ENCODE measurements around the gene DGCR2. TPM values are rescaled to one million over a fixed set of nuclear protein-coding genes. Genes with fewer than 3 reads are reported as not detected.

The DGCR2 gene
- total and polyA plus RNA-seq, 2 donors (not counting 1 experiment from before 2014, with no cell fraction given), result 34.3 to 39.5 TPM

DNA sequence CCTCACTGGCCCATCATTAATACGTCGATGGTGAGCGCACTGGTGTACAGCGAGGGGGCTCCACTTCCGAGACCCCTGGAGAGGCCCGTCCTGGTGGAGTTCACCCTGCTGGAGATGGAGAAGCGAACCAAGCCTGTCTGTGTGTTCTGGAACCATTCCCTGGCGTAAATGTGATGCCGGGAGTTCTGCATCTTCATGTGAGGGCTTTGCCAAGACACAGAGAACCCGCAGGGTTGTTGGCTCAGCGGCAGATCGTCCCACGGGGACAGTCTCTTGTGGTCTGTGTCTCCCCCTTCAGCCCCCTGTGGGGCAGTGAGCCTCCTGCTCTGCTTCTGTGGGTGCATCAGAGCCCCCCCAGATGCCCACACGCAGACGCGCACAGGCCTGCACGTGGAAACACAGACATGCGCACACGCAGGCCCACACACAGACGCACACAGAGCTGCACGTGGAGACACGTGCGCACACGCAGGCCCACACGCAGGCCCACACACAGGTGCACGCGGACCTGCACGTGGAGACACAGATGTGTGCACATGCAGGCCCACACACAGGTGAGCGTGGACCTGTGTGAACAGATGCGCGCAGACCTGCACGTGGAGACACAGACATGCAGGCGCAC lies 130.3 kb downstream of the DGCR2 start:
- TF ChIP-seq EZH2 (IDR thresholded peaks at IDR 0.05; ENCODE audit: low read length, missing control alignments) (no peak), CTCF (conservative IDR thresholded peaks at IDR 0.05 in 1 of 2, IDR thresholded peaks at IDR 0.05 in 1 of 2; ENCODE audit: low read depth in 1 of 2, low read length in 2 of 2) (no peak)
- Histone ChIP-seq H3K4me2 (ENCODE audit: extremely low read depth, insufficient read depth, low read length) (no peak overlapping the region), H3K4me3 (replicated peaks in 1 of 4; ENCODE audit: control extremely low read depth in 1 of 4, insufficient read depth in 1 of 4, low read depth in 3 of 4, low read length in 4 of 4) (no peak overlapping the region), H3K27ac (ENCODE audit: insufficient read depth, low read length) (no peak overlapping the region), H3K79me2 (ENCODE audit: control insufficient read depth, insufficient read depth, low read length) (no peaks in the 10 kb centered on the region), H4K20me1 (ENCODE audit: control insufficient read depth, extremely low read depth, insufficient read depth, low read length) (no peaks in the 10 kb centered on the region), H3K9me3 (ENCODE audit: control insufficient read depth, insufficient read depth, low read depth, low read length) (no peaks in the 10 kb centered on the region), H3K36me3 (ENCODE audit: control insufficient read depth, insufficient read depth, low read length) (no peaks in the 10 kb centered on the region), H3K4me1 (ENCODE audit: control insufficient read depth, extremely low read depth, insufficient read depth, low read length) (no peaks in the 10 kb centered on the region), H3K27me3 (ENCODE audit: control insufficient read depth, insufficient read depth, low read length) (no peaks in the 10 kb centered on the region), H2AFZ (ENCODE audit: low read length) (no peak overlapping the region), H3K9ac (ENCODE audit: insufficient read depth, low read length) (no peak overlapping the region)
- DNase-seq (ENCODE audit: low read depth in 2 of 2), result no peak

DNA sequence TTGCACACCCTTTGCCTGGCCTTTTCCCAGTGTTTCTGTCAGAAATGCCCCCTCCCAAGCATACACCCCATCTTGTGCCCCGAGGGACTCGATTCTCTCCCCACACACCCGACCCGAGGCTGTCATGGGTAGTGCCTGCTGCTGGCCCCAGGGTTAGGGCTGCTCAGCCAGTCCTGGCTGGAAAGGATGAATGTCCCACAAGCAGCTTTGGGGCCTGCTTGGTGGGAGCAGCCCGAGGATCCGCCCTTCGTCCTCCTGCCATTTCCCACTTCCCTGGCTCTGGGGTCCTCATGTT lies 131.1 kb downstream of the DGCR2 start:
- Histone ChIP-seq H3K9me3 (ENCODE audit: control insufficient read depth, insufficient read depth, low read depth, low read length) (no peaks in the 10 kb centered on the region), H3K4me1 (ENCODE audit: control insufficient read depth, extremely low read depth, insufficient read depth, low read length) (no peaks in the 10 kb centered on the region), H3K79me2 (ENCODE audit: control insufficient read depth, insufficient read depth, low read length) (no peaks in the 10 kb centered on the region), H4K20me1 (ENCODE audit: control insufficient read depth, extremely low read depth, insufficient read depth, low read length) (no peaks in the 10 kb centered on the region), H3K4me3 (replicated peaks in 1 of 4; ENCODE audit: control extremely low read depth in 1 of 4, insufficient read depth in 1 of 4, low read depth in 3 of 4, low read length in 4 of 4) (no peak overlapping the region), H3K27me3 (ENCODE audit: control insufficient read depth, insufficient read depth, low read length) (no peaks in the 10 kb centered on the region), H2AFZ (ENCODE audit: low read length) (no peak overlapping the region), H3K36me3 (ENCODE audit: control insufficient read depth, insufficient read depth, low read length) (no peaks in the 10 kb centered on the region), H3K4me2 (ENCODE audit: extremely low read depth, insufficient read depth, low read length) (no peak overlapping the region), H3K9ac (ENCODE audit: insufficient read depth, low read length) (no peak overlapping the region), H3K27ac (ENCODE audit: insufficient read depth, low read length) (no peak overlapping the region)
- no peak for TF ChIP-seq CTCF (conservative IDR thresholded peaks at IDR 0.05 in 1 of 2, IDR thresholded peaks at IDR 0.05 in 1 of 2; ENCODE audit: low read depth in 1 of 2, low read length in 2 of 2)
- TF ChIP-seq EZH2 (IDR thresholded peaks at IDR 0.05; ENCODE audit: low read length, missing control alignments), result no peak
- no peak for DNase-seq (ENCODE audit: low read depth in 2 of 2)

DNA sequence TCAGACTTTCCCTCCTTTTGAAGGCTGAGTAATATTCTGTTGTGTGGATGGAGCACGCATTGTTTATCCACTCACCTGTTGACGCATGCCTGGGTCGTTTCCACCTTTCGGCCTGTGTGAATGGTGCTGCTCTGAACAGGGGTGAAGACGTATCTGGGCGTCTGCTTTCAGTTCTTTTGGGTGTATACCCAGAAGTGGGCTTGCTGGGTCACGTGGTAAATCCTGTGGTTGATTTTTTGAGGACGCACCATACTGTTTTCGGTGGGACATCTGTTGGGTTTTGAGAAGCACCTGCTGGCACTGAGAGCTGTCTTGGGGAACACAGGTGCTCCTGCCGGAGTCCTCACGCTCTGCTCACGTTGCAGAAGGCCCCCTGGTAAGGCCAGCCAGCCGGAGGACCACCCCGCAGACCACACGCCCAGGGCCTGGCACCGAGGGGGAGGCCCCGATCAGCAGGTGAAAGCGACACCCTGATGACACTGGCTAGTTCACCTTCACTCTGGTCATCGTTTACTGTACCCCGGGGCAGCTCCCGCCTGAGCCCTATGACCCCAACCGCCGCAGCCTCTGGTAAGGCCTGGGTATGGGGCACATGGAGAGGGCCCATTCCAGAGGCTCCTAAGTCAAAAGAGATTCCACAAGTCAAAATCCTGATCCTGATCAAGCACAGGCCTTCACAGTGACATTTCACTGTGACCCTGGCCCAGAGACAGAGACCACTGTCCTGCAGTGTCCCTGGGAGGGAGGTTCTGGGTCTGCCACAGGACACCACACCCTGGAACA lies 131.7 kb downstream of the DGCR2 start:
- Histone ChIP-seq H3K9me3 (ENCODE audit: control insufficient read depth, insufficient read depth, low read depth, low read length) (no peaks in the 10 kb centered on the region), H3K27me3 (ENCODE audit: control insufficient read depth, insufficient read depth, low read length) (no peaks in the 10 kb centered on the region), H3K4me2 (ENCODE audit: extremely low read depth, insufficient read depth, low read length) (no peak overlapping the region), H2AFZ (ENCODE audit: low read length) (no peak overlapping the region), H3K27ac (ENCODE audit: insufficient read depth, low read length) (no peak overlapping the region), H3K79me2 (ENCODE audit: control insufficient read depth, insufficient read depth, low read length) (no peaks in the 10 kb centered on the region), H3K9ac (ENCODE audit: insufficient read depth, low read length) (no peak overlapping the region), H3K4me1 (ENCODE audit: control insufficient read depth, extremely low read depth, insufficient read depth, low read length) (no peaks in the 10 kb centered on the region), H4K20me1 (ENCODE audit: control insufficient read depth, extremely low read depth, insufficient read depth, low read length) (no peaks in the 10 kb centered on the region), H3K4me3 (replicated peaks in 1 of 4; ENCODE audit: control extremely low read depth in 1 of 4, insufficient read depth in 1 of 4, low read depth in 3 of 4, low read length in 4 of 4) (no peak overlapping the region), H3K36me3 (ENCODE audit: control insufficient read depth, insufficient read depth, low read length) (no peaks in the 10 kb centered on the region)
- TF ChIP-seq CTCF (conservative IDR thresholded peaks at IDR 0.05 in 1 of 2, IDR thresholded peaks at IDR 0.05 in 1 of 2; ENCODE audit: low read depth in 1 of 2, low read length in 2 of 2) (no peak), EZH2 (IDR thresholded peaks at IDR 0.05; ENCODE audit: low read length, missing control alignments) (no peak)
- no peak for DNase-seq (ENCODE audit: low read depth in 2 of 2)
